GM23338 (cell line): Measurements from ENCODE around the gene MEF2A.

Source experiments
- CREB1 ChIP-seq: fragments of 250-450 bp; sonication (Bioruptor Pico); IDR thresholded peaks from 2 replicates; pipeline ENCODE4 v1.5.0; 2020; ENCODE audit warnings: low read depth, mild to moderate bottlenecking, moderate library complexity
- EZH2 ChIP-seq: fragments of 200-600 bp; sonication (generic); IDR thresholded peaks from one replicate; pipeline ENCODE4 v1.8.0; 2017; ENCODE audit warnings: antibody characterized with exemption, mild to moderate bottlenecking, low read depth; ENCODE audit not compliant: unreplicated experiment
- EZH2phosphoT487 ChIP-seq: fragments of 200-600 bp; sonication (generic); IDR thresholded peaks from one replicate; pipeline ENCODE4 v1.8.1; 2018; ENCODE audit warnings: antibody characterized with exemption; ENCODE audit not compliant: unreplicated experiment
- JUNB ChIP-seq: IDR thresholded peaks from one replicate; pipeline ENCODE4 v1.6.1; 2016; ENCODE audit warnings: antibody characterized with exemption; ENCODE audit not compliant: unreplicated experiment
- NANOG ChIP-seq: IDR thresholded peaks from 2 replicates; pipeline ENCODE4 v1.6.1; 2016; ENCODE audit warnings: antibody characterized with exemption, borderline replicate concordance
- POLR2AphosphoS5 ChIP-seq: IDR thresholded peaks from 2 replicates; pipeline ENCODE4 v1.6.1; 2016; ENCODE audit warnings: antibody characterized with exemption, low read depth
- STAT1 ChIP-seq: IDR thresholded peaks from one replicate; pipeline ENCODE4 v1.6.1; 2016; ENCODE audit warnings: antibody characterized with exemption; ENCODE audit not compliant: unreplicated experiment
- ZNF331 ChIP-seq: fragments of 250-450 bp; sonication (Bioruptor Pico); IDR thresholded peaks from 2 replicates; pipeline ENCODE4 v1.5.0; 2020; ENCODE audit warnings: low read depth, mild to moderate bottlenecking, moderate library complexity
- TF ChIP-seq, protein P1 (sequence below): IDR thresholded peaks from one replicate; pipeline ENCODE4 v1.6.1; 2018; ENCODE audit warnings: antibody characterized with exemption; ENCODE audit not compliant: unreplicated experiment
- TF ChIP-seq, protein P2 (sequence below), 2 experiments: fragments of 200-600 bp in 1 of 2; sonication (generic) in 1 of 2; conservative IDR thresholded peaks; 2 replicates each; pipeline versions ENCODE4 v1.5.1 to v1.6.1; 2016 to 2017; ENCODE audit warnings: antibody characterized with exemption in 2 of 2, low read depth in 2 of 2, mild to moderate bottlenecking in 2 of 2, moderate library complexity in 1 of 2

DNA sequence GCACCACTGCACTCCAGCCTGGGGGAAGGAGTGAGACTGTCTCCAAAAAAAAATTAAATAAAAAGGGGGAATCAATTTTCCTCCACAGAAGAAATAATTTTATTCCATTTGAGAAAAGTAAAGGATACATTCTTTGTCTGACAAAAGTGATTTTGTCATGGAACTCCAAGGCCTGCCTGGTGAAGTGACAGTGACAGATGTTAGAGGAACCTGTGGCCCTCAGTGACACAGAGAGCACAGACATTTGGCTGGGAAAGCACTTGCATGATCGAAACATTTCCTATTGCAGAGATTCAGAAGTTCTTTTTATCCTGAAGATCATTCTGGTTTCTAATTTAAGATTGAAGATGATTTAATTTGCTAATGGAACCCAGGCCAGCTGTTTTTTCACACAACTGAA, 161.5 kb downstream of the MEF2A start:
- no peak for TF ChIP-seq EZH2
- TF ChIP-seq STAT1, result no peak
- TF ChIP-seq, protein P1, sequence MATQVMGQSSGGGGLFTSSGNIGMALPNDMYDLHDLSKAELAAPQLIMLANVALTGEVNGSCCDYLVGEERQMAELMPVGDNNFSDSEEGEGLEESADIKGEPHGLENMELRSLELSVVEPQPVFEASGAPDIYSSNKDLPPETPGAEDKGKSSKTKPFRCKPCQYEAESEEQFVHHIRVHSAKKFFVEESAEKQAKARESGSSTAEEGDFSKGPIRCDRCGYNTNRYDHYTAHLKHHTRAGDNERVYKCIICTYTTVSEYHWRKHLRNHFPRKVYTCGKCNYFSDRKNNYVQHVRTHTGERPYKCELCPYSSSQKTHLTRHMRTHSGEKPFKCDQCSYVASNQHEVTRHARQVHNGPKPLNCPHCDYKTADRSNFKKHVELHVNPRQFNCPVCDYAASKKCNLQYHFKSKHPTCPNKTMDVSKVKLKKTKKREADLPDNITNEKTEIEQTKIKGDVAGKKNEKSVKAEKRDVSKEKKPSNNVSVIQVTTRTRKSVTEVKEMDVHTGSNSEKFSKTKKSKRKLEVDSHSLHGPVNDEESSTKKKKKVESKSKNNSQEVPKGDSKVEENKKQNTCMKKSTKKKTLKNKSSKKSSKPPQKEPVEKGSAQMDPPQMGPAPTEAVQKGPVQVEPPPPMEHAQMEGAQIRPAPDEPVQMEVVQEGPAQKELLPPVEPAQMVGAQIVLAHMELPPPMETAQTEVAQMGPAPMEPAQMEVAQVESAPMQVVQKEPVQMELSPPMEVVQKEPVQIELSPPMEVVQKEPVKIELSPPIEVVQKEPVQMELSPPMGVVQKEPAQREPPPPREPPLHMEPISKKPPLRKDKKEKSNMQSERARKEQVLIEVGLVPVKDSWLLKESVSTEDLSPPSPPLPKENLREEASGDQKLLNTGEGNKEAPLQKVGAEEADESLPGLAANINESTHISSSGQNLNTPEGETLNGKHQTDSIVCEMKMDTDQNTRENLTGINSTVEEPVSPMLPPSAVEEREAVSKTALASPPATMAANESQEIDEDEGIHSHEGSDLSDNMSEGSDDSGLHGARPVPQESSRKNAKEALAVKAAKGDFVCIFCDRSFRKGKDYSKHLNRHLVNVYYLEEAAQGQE, result no peak
- TF ChIP-seq, protein P2, sequence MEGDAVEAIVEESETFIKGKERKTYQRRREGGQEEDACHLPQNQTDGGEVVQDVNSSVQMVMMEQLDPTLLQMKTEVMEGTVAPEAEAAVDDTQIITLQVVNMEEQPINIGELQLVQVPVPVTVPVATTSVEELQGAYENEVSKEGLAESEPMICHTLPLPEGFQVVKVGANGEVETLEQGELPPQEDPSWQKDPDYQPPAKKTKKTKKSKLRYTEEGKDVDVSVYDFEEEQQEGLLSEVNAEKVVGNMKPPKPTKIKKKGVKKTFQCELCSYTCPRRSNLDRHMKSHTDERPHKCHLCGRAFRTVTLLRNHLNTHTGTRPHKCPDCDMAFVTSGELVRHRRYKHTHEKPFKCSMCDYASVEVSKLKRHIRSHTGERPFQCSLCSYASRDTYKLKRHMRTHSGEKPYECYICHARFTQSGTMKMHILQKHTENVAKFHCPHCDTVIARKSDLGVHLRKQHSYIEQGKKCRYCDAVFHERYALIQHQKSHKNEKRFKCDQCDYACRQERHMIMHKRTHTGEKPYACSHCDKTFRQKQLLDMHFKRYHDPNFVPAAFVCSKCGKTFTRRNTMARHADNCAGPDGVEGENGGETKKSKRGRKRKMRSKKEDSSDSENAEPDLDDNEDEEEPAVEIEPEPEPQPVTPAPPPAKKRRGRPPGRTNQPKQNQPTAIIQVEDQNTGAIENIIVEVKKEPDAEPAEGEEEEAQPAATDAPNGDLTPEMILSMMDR (conservative IDR thresholded peaks at IDR 0.05; ENCODE audit: low read depth in 2 of 2), result no peak
- TF ChIP-seq POLR2AphosphoS5, result no peak
- no peak for TF ChIP-seq ZNF331 (CRISPR knock-in tag)
- TF ChIP-seq CREB1 (CRISPR knock-in tag), result no peak
- TF ChIP-seq NANOG, result no peak
- no peak for TF ChIP-seq JUNB
- TF ChIP-seq EZH2phosphoT487, result no peak
